ENCODE data around the gene CFAP251.

Gene CFAP251

GRCh38 chr12:122005252-122005776 is 86.9 kb downstream of the CFAP251 start:
- no peak for DNase-seq

- no peak for DNase-seq
Observed at GRCh38 chr12:122006186-122006926, 88.0 kb downstream of the CFAP251 start.

DNA sequence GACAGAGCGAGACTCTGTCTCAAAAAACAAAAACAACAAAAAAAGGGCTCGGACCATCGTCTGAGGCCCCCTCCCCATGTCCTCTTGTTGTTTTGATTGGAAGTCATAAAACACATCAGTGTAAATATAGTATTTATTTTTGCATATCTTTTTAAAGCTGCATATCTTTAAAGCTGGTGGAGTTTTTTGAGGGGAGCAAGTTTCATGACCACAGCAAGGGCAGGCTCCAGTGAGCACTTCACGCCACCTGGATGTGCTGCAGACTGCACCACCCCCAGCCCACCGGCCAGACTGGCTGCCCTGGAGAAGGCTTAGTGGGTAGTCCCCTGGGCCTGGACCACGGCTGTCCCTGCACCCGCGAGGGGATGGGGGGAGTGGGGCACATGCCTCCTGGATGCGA is 91.3 kb downstream of the CFAP251 start:
- DNase-seq: no peak

DNA sequence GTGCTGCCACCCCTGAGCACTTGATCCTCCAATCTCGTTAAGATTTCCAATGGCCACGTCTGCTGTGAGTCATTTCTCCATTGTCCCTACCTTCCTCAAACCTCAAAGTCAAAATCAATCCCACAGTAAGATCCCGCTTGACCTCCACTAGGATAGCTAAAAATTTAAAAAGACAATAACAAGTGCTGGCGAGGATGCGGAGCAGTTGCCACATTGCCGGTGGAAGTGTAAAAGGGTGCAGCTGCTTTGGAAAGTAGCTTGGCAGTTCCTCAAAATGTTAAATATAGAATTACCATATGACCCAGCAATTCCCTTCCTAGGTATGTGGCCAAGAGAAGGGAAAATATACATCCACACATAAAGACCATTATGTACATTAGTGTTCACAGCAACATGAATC is 93.8 kb downstream of the CFAP251 start:
- DNase-seq: no peak

DNA sequence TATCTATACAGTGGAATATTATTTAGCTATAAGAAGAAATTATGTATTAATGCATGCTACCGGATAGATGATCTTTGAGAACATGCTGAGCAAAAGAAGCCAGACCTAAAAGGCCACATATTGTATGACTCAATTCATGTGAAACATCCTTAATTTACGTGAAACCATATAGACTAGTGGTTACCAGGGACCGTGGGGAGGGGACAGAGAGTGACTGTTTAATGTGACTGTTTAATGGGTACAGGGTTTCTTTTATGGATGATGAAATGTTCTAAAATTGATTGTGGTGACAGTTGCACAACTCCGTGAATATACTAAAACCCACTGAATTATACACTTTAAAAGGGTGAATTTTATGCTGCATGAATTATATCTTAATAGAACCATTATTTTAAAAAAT is 94.7 kb downstream of the CFAP251 start:
- no peak for DNase-seq

GRCh38 chr12:122013791-122014590 is 95.6 kb downstream of the CFAP251 start:
- no peak for DNase-seq

DNA sequence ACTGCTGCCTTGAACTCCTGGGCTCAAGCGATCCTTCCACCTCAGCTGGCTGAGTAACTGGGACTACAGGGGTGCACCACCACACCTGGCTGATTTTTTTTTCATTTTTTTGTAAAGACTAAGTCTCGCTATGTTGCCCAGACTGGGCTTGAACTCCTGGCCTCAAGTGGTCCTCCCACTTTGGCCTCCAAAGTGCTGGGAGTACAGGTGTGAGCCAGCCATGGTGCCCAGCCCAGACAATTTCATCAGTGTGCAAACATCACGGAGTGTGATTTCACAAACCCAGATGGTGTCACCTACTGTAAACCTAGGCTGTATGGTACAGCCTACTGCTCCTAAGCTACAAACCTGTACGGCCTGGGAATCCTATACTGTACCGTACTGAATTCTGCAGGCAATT is 96.4 kb downstream of the CFAP251 start:
- DNase-seq: no peak

DNA sequence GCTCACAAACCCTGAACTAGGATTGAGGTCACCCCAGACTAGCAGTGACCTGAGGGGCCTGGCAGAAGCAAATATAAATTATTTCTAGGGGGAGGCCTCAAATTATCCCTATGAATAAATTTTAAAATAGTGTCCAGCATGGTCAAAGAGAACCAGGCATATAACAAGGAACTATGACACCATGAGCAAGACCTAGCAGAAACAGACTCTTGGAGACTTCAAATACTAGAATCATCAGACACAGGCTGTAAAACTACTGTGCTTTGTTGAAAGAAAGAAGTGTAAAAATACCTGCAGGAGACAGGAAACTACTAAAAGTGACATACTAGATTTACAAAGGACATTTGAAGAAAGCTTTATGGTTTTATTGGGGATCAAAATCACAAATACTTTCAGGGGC is 100.1 kb downstream of the CFAP251 start:
- DNase-seq: no peak

DNA sequence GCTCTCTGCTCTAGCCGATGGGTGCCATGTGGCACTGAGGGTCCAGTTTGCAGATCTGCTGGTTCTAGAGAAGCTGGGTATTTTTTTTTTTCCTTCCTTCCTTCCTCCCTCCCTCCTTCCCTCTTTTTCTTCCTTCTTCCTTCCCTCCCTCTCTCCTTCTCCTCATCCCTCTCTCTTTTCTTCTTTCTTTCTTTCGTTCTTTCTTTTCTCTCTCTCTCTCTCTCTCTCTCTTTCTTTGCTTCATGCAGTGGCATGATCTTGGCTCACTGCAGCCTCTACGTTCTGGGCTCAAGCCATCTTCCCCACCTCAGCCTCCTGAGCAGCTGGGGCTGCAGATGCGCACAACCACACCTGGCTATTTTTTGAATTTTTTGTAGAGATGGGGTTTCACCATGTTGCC is 100.5 kb downstream of the CFAP251 start:
- DNase-seq: no peak

- DNase-seq: no peak
Observed at GRCh38 chr12:122020795-122021192, 102.4 kb downstream of the CFAP251 start.

DNA sequence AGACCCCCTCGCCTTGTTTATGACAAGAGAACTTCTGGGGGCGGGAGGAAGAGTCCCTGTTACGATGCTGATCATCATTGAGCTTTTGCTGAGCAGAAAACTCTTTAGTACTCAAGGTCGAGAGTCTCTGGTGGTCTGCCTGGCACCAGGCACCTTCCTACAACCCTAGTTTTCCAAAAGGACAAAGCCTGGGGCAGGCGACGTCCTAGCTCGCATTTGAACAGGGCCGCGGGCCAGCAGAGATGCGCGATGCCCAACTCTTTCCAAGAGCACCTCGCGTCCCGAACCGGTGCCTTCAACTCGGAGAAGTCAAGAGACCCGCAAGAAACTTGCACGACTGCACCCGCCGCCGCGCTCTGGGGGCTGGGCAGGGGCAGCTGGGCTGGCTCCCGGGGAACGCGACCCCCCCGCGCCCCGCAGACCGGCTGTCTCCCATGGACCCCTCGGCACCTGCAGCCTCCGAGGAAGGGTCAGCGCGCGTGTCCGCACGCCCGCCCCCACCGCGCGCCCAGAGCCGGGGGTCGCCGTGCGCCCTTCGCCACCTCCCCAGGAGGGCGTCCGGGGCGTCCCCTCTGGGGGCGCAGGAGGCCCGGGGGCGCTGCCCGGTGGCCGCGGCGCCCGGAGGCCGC is 102.9 kb downstream of the CFAP251 start:
- peak; percentile 60 for DNase-seq

DNA sequence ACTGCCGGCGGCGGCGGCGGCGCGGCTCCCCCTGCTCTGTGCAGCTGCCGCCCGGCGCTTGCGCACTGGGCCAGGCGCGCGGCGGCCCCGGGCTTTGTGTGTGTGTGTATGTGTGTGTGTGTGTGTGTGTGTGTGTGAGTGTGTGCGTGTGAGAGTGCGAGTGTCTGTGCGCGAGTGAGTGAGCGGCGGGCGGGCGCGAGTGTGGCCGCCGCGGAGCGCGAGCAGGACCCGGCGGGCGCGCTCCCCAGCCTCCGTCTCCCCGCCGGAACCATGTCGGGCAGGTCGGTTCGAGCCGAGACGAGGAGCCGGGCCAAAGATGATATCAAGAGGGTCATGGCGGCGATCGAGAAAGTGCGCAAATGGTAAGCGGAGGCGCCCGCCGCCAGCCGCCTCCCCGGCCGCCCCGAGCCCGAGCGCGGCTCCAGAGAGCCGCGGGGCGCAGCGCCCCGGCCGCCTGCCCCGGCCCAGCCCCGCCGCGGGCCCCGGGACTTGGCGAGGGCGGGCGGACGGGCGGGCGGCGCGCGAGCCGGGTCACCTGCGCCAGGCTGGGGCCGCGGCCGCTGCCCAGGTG is 103.5 kb downstream of the CFAP251 start, which contains the start of gene BCL7A:
Gene BCL7A, plus strand, starts transcription at position 63 of the 571 bp plus-strand sequence. Its CDS starts 208 bp downstream, at position 271.
- peak; percentile 92 for DNase-seq

DNA sequence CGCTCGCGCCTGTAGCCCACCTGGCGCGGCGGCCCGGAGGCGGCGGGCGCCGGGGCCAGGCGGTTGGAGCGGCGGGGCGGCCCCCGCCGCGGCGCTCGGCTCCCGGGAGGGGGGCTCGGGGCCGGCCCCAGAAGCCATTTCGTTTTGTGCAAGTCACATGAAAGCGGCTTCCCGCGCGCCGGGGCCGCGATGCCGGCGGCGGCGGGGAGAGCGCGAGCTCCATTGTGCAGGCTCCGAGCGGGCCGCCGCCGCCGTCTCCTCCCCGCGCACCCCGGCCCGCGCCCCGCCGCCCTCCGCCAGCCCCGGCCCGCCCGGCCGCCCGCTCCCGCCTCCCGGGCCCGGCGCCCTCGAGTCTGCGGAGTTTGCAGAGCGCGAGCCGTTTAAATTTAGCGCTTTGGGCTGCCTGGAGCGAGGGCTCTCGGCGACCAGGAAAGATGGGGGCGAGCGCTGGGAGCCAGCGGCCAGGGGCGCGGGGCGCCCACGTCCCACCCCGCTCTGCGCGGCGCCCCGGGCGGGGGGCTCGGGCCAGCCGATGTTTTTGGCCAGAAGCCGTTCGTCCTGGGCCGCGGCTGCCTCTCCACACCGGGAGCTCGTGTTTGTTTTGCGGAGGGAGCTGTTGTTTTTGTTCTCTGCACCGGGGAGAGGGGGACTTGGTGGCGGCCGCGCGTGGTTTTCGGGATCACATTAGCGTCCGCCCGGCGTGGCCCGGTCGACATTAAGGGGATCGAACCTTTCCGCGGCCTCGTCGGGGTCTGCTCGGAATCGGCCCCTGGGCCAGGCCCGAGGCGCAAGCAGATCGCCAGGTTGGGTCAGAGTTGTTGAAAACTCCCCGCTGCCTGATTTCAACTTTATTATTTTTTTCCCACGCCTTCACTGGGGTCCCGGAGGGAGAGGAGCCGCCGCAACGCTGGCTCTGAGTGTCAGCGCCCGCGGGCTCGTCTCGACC is 104.3 kb downstream of the CFAP251 start:
- DNase-seq: peak; percentile 64

- DNase-seq: peak; percentile 89
Observed at GRCh38 chr12:122023339-122024131, 105.1 kb downstream of the CFAP251 start.

DNA sequence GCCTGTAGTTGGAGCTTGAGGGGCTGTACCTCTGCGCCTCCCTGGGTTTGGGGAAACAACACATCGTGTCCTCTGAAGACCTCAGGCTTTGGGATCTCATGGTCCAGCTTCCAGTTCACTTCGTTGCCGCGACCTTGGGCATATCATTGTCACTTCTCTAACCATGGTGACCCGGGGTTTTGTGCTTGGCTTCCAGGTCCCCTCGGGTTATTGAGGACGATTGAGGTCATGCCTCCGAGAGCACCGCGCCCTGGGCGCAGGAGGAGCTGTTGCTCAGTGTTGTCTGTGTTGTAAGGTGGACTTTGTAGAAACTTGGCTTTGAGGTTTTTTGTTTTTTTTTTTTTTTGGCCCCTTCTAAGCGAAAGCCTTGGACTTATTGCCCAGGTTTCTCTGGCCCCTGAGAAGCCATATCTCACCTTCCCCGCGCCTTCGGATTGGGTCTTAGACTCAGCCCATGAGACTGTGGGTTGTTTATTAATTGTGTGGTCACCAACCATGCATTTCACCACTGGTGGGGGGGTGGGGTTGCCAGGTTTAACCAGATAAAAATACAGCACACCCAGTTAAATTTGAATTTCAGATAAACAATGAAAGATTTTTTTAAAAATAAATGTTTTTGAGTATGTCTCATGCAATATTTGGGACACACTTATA is 105.9 kb downstream of the CFAP251 start:
- DNase-seq: peak; percentile 51

DNA sequence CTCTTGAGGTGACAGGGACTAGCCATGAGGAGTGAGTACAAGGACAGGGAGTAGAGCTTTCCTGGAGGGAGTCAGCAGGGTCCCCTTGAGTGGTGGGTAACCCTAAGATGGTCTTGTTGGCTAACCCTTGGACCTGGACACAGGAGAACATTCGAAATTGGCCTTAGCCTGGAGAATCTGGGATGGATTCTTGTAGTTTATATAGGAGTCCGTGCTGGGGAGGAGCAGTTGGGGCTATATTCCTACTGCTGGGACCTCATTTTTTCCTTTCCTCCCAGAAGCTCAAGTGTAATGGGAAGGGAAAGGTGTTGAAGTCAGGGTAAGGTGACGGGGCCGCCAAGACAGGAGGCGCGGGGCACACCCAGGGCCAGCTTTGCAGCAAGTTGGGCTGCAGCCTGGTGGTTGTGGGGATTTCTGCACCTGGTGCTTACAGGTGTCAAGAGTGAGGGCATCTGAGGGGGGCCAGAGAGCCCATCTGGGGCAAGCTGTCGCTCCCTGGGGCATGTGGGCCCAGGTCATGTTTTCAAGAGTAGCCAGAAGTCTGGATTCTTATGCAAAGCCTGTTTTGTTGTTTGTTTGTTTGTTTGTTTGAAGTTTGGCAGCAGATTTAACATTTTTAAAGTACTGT is 108.4 kb downstream of the CFAP251 start:
- DNase-seq: no peak

DNA sequence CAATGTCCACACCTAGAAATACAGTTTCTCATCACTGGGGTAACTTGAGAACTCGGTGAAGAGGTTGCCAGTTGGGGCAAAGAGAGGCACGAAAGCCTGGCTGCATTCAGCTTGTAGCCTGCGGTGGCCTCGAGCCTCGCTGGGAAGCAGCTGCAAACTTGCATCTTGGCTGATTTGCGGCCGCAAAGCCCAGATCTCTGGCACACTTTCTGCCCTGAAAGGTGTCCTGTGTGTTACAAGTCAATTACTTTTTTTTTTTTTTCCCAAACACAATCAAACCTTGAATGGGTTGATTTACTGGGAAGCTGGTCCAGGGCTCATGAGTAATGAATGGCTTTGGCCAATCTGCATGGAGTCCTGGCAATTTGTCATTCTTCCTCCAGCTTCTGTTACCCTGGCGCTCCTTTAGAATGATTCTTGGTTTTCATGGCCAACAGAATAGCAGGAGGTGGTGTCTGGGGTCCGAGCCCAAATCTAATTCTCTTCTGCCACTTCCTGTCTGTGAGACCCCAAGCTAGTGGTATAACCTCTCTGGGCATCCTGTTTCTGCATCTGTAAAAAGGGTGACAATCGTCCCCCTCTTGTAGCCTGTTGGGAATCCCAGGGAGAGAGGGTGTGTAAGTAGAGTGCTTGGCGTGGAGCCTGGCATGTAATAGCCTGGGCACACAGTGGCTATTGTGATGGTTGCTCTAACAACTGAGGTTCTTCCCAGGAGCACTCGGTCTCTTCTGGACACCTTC is 109.9 kb downstream of the CFAP251 start:
- DNase-seq: no peak

GRCh38 chr12:122028905-122029560 is 110.6 kb downstream of the CFAP251 start:
- no peak for DNase-seq

Measured in right forelimb (tissue), 1 donor.